H9 (cell line): ENCODE data around the gene SLC12A5. TPM values are rescaled to one million over a fixed set of nuclear protein-coding genes. Genes with fewer than 3 reads are reported as not detected.
A peak's percentile ranks its signal among the peaks of the same experiment; 100 is the strongest.

Source experiments
- DNase-seq: peaks from one replicate; pipeline ENCODE4 v3.0.0-alpha.2; 2017
- H2AFZ ChIP-seq: one replicate; pipeline ENCODE4 v1.6.1; 2013; ENCODE audit warnings: mild to moderate bottlenecking, low read length, control low read depth, moderate library complexity
- H2AK5ac ChIP-seq: 2 replicates; pipeline ENCODE4 v1.6.1; 2013; ENCODE audit warnings: low read length, control low read depth, mixed read lengths; ENCODE audit not compliant: insufficient read length
- H2BK120ac ChIP-seq: one replicate; pipeline ENCODE4 v1.6.1; 2013; ENCODE audit warnings: low read depth, mild to moderate bottlenecking, low read length, control low read depth, inconsistent platforms; ENCODE audit not compliant: poor library complexity, severe bottlenecking
- H2BK12ac ChIP-seq: 2 replicates; pipeline ENCODE4 v1.6.1; 2013; ENCODE audit warnings: low read length, control low read depth, mixed read lengths, low read depth; ENCODE audit not compliant: insufficient read length
- H2BK15ac ChIP-seq: 2 replicates; pipeline ENCODE4 v1.6.1; 2013; ENCODE audit warnings: low read depth, low read length, control low read depth
- H2BK20ac ChIP-seq: one replicate; pipeline ENCODE4 v1.6.1; 2013; ENCODE audit warnings: low read depth, mild to moderate bottlenecking, low read length, control low read depth, inconsistent platforms; ENCODE audit not compliant: poor library complexity, severe bottlenecking
- H2BK5ac ChIP-seq: 2 replicates; pipeline ENCODE4 v1.6.1; 2013; ENCODE audit warnings: low read length, control low read depth, mixed read lengths; ENCODE audit not compliant: insufficient read length
- H3K14ac ChIP-seq: 2 replicates; pipeline ENCODE4 v1.6.1; 2013; ENCODE audit warnings: low read length, control low read depth; ENCODE audit not compliant: insufficient read depth
- H3K18ac ChIP-seq: 2 replicates; pipeline ENCODE4 v1.6.1; 2013; ENCODE audit warnings: low read depth, mild to moderate bottlenecking, mixed read lengths, low read length, control low read depth; ENCODE audit not compliant: insufficient read length
- H3K23ac ChIP-seq: 2 replicates; pipeline ENCODE4 v1.6.1; 2013; ENCODE audit warnings: low read length, control low read depth, mixed read lengths, low read depth; ENCODE audit not compliant: insufficient read length
- H3K23me2 ChIP-seq: 2 replicates; pipeline ENCODE4 v1.6.1; 2013; ENCODE audit warnings: low read depth, mild to moderate bottlenecking, mixed read lengths, low read length, control low read depth; ENCODE audit not compliant: insufficient read length, poor library complexity, severe bottlenecking
- H3K27ac ChIP-seq: 2 replicates; pipeline ENCODE4 v1.5.1; 2013; ENCODE audit warnings: low read length, control low read depth, mixed read lengths, low read depth; ENCODE audit not compliant: insufficient read length
- H3K27me3 ChIP-seq: 2 replicates; pipeline ENCODE4 v1.6.1; 2013; ENCODE audit warnings: low read length, control low read depth, inconsistent platforms; ENCODE audit not compliant: insufficient read depth
- H3K4ac ChIP-seq: 2 replicates; pipeline ENCODE4 v1.6.1; 2013; ENCODE audit warnings: low read depth, mild to moderate bottlenecking, control low read depth, inconsistent platforms, low read length, moderate library complexity
- H3K4me1 ChIP-seq: 2 replicates; pipeline ENCODE4 v1.6.1; 2013; ENCODE audit warnings: low read length, control low read depth, inconsistent platforms; ENCODE audit not compliant: insufficient read depth
- H3K4me2 ChIP-seq: 2 replicates; pipeline ENCODE4 v1.6.1; 2013; ENCODE audit warnings: low read length, control low read depth, mixed read lengths; ENCODE audit not compliant: insufficient read length, insufficient read depth
- H3K56ac ChIP-seq: 2 replicates; pipeline ENCODE4 v1.6.1; 2013; ENCODE audit warnings: low read depth, mild to moderate bottlenecking, mixed read lengths, low read length, control low read depth; ENCODE audit not compliant: insufficient read length
- H3K79me1 ChIP-seq: 2 replicates; pipeline ENCODE4 v1.6.1; 2013; ENCODE audit warnings: low read depth, mild to moderate bottlenecking, moderate library complexity, low read length, control low read depth, inconsistent platforms; ENCODE audit not compliant: insufficient read depth, poor library complexity, severe bottlenecking
- H3K79me2 ChIP-seq: 2 replicates; pipeline ENCODE4 v1.6.1; 2013; ENCODE audit warnings: low read length, control low read depth, inconsistent platforms; ENCODE audit not compliant: insufficient read depth
- H3K9ac ChIP-seq: 2 replicates; pipeline ENCODE4 v1.6.1; 2013; ENCODE audit warnings: low read length, control low read depth, mixed read lengths; ENCODE audit not compliant: insufficient read length; ENCODE audit errors: extremely low read depth
- H3K9me3 ChIP-seq: one replicate; pipeline ENCODE4 v1.6.1; 2013; ENCODE audit warnings: low read depth, low read length, inconsistent platforms; ENCODE audit not compliant: control insufficient read depth
- H3T11ph ChIP-seq: one replicate; pipeline ENCODE4 v1.6.1; 2013; ENCODE audit warnings: mild to moderate bottlenecking, low read length, control low read depth, inconsistent platforms
- H4K20me1 ChIP-seq: one replicate; pipeline ENCODE4 v1.6.1; 2013; ENCODE audit not compliant: control insufficient read depth, insufficient read length, insufficient read depth
- H4K5ac ChIP-seq: 2 replicates; pipeline ENCODE4 v1.6.1; 2013; ENCODE audit warnings: low read depth, mild to moderate bottlenecking, mixed read lengths, low read length, control low read depth; ENCODE audit not compliant: insufficient read length
- H4K8ac ChIP-seq: replicated peaks from 2 replicates; pipeline ENCODE4 v1.6.1; 2013; ENCODE audit warnings: low read length, control low read depth, mixed read lengths, low read depth; ENCODE audit not compliant: insufficient read length
- H4K91ac ChIP-seq: 2 replicates; pipeline ENCODE4 v1.6.1; 2013; ENCODE audit warnings: low read depth, mild to moderate bottlenecking, moderate library complexity, mixed read lengths, low read length, control low read depth; ENCODE audit not compliant: insufficient read length
- H3K27ac Mint-ChIP-seq, 3 experiments: 2 replicates in 2 of 3; 3 replicates in 1 of 3; pipeline ENCODE4 v1.8.0; 2020 to 2021; ENCODE audit warnings: mixed read lengths in 3 of 3, mild to moderate bottlenecking in 1 of 3, moderate library complexity in 1 of 3
- H3K27me3 Mint-ChIP-seq: 2 replicates; pipeline ENCODE4 v1.8.0; 2021; ENCODE audit warnings: low read depth, mild to moderate bottlenecking, moderate library complexity, mixed read lengths
- H3K36me3 Mint-ChIP-seq, 3 experiments: 2 replicates in 2 of 3; 3 replicates in 1 of 3; pipeline ENCODE4 v1.8.0; 2020 to 2021; ENCODE audit warnings: low read depth in 3 of 3, mixed read lengths in 3 of 3; ENCODE audit not compliant: insufficient read depth in 1 of 3
- H3K4me1 Mint-ChIP-seq, 2 experiments: 2 replicates each; pipeline ENCODE4 v1.8.0; 2020; ENCODE audit warnings: mixed read lengths in 2 of 2
- H3K4me3 Mint-ChIP-seq, 2 experiments: 2 replicates in 1 of 2; 3 replicates in 1 of 2; pipeline ENCODE4 v1.8.0; 2020 to 2021; ENCODE audit warnings: mild to moderate bottlenecking in 2 of 2, mixed read lengths in 2 of 2, moderate library complexity in 1 of 2
- H3K9me3 Mint-ChIP-seq, 2 experiments: 2 replicates in 1 of 2; 3 replicates in 1 of 2; pipeline ENCODE4 v1.8.0; 2020; ENCODE audit warnings: mild to moderate bottlenecking in 2 of 2, mixed read lengths in 2 of 2, moderate library complexity in 1 of 2
- CTCF ChIP-seq: fragments of 200-600 bp; sonication (generic); conservative IDR thresholded peaks from 3 replicates; pipeline ENCODE4 v1.8.0; 2021; ENCODE audit warnings: antibody characterized with exemption, mild to moderate bottlenecking
- WGBS: extraction: QIAGEN DNeasy Blood & Tissue Kit; methylation state at CpG from one replicate; pipeline ENCODE4 v1.1.7; 2013; ENCODE audit warnings: missing lambda C conversion rate, low lambda C conversion rate, mixed read lengths; ENCODE audit not compliant: insufficient read length; ENCODE audit errors: extremely low coverage; 5-methylcytosine and 5-hydroxymethylcytosine counted together
- total RNA-seq: library from RNA; stranded (reverse); gene quantifications from 2 replicates; pipeline ENCODE4 v1.2.1, GENCODE V29; 2021

Gene SLC12A5
- total RNA-seq, 1 experiment from 2014 or later = 8.7 TPM

- Histone ChIP-seq H3K18ac (no peak overlapping the region), H4K20me1 (no peaks in the 10 kb centered on the region), H3K9ac (no peak overlapping the region), H2BK120ac (no peak overlapping the region), H2BK12ac (no peak overlapping the region), H2BK15ac (no peak overlapping the region), H2AK5ac (no peak overlapping the region), H3K27me3 (no peaks in the 10 kb centered on the region), H3K23me2 (no peaks in the 10 kb centered on the region), H3K56ac (no peak overlapping the region), H2BK5ac (no peak overlapping the region), H4K8ac (no peak overlapping the region), H4K91ac (no peak overlapping the region), H4K5ac (no peak overlapping the region), H3K27ac (no peak overlapping the region), H3K4me1 (peaks cover 9% of the 10 kb centered on the region; the same call in 1 of the 2 replicates), H3K14ac (no peak overlapping the region), H3T11ph (no peak overlapping the region), H3K23ac (no peak overlapping the region), H2BK20ac (no peak overlapping the region), H3K9me3 (no peaks in the 10 kb centered on the region), H3K4me2 (no peak overlapping the region), H3K79me2 (no peaks in the 10 kb centered on the region), H3K4ac (no peak overlapping the region), H2AFZ (no peak overlapping the region), H3K79me1 (no peaks in the 10 kb centered on the region)
- Mint-ChIP-seq H3K27ac (peak overlapping the region in 2 of 3 experiments; percentile 32 to 65; a peak in 2 of 7 replicates), H3K27me3 (peaks cover 12% of the 10 kb centered on the region), H3K4me3 (no peak overlapping the region), H3K9me3 (peaks cover 5 to 14% of the 10 kb centered on the region in 2 experiments; a peak in 2 of 5 replicates), H3K4me1 (peaks cover 39 to 59% of the 10 kb centered on the region in 2 experiments), H3K36me3 (peaks cover 5 to 18% (median 9%) of the 10 kb centered on the region in 3 experiments)
- no CpG with 5 or more reads among the region's 4 CpGs for WGBS
- DNase-seq = no peak
- no peak for TF ChIP-seq CTCF
These were observed 21.3 kb upstream of the SLC12A5 start for GRCh38 chr20:46007671-46008070.
